Measurements from ENCODE around the gene RASD2.
"Not testable (repeated sequence)": the region's sequence is repeated elsewhere in the genome, so short reads cannot be mapped to it uniquely, and the experiment has no call there.

RASD2 gene, protein sequence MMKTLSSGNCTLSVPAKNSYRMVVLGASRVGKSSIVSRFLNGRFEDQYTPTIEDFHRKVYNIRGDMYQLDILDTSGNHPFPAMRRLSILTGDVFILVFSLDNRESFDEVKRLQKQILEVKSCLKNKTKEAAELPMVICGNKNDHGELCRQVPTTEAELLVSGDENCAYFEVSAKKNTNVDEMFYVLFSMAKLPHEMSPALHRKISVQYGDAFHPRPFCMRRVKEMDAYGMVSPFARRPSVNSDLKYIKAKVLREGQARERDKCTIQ

DNA sequence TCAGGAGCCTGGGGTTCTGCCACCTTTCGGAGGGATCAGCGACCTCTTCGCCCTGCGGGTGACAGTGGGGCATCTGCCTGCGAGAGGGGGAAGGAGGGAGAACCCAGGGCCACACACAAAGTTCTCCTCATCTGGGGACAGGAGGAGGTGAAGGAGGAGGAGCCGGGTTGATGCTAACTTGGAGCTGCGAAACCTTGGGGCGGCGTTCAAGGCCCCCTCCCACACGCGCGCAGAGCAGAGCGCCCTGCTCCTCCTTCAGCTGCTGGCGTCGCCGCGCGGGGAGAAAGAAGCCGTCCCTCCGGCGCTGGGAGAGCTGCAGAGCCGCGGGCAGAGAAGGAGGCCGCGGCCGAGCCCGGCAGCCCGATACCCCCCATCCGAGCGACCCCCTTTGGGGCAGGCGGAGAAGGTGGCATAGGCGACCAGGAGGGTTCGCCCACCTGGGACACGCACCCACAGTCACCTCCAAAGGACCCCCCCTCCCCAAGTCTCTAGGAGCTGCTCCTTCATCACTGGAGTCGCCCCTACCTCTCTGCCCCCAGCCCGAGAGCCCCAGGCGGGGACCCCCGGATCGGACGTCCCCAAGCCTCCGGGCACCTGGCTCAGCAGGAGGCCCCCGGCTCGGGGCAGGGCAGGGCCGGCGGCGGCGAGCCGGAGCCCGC lies at the start of gene RASD2:
RASD2 (plus strand) TSS at position 237 of the 659 bp plus-strand sequence. CDS start 5,979 bp downstream, outside the sequence.
- DNase-seq: no peak

DNA sequence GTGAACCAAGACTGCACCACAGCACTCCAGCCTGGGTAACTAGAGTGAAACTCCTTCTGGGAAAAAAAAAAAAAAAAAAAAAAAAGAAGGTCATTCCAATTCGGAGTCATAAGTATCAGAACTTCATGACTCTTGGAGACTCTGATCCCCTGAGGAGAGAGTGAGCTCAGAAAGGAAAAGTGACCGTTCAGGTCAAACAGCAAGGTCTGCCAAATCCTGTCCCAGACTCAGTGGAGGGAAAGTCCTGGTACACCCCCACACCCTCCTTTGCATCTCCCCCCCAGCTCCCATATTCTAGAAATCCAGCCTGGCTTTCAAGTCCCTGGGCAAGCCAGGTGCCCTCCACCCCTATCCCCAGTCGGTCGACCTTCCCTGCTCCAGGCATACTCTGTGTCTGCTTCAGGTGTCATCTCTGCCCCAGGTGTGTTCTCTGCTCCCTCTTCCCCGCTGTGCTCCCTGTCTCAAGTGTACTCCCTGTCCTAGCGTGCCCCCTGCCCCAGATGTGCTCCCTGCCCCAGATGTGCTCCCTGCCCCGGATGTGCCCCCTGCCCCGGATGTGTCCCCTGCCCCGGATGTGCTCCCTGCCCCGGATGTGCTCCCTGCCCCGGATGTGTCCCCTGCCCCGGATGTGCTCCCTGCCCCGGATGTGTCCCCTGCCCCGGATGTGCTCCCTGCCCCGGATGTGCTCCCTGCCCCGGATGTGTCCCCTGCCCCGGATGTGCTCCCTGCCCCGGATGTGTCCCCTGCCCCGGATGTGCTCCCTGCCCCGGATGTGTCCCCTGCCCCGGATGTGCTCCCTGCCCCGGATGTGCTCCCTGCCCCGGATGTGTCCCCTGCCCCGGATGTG lies 49.3 kb upstream of the RASD2 start:
- DNase-seq: not testable (repeated sequence)

DNA sequence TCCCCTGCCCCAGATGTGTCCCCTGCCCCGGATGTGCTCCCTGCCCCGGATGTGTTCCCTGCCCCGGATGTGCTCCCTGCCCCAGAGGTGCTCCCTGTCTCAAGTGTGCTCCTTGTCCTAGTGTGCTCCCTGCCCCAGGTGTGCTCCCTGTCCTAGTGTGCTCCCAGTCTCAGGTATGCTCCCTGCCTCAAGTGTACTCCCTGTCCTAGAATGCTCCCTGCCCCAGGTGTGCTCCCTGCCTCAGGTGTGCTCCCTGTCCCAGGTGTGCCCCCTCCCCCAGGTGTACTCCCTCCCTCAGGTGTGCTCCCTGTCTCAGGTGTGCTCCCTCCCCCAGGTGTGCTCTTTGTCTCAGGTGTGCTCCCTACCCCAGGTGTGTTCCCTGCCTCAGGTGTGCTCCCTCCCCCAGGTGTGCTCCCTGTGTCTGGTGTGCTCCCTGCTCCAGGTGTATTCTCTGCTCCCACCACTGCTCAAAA lies 48.7 kb upstream of the RASD2 start:
- DNase-seq: no peak

DNA sequence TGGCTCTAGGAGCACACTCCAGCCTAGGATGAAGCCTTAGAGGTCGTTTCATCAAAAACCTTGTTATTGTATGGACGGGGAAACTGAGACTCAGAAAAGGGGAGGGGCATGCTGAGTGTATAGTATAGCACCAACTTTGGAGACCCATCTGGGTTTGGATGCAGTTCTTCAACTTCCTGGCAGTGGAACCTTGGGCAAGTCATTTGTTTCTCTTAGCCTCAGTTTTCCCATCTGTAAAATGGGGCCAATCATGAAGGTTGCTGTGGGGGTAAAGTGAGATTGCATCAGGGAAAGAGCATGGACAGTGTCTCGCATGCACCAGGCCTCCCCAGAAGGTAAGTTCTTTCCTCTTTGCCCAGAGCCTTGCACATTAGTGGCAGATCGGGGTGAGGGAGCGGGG lies 47.6 kb upstream of the RASD2 start:
- no peak for DNase-seq

DNA sequence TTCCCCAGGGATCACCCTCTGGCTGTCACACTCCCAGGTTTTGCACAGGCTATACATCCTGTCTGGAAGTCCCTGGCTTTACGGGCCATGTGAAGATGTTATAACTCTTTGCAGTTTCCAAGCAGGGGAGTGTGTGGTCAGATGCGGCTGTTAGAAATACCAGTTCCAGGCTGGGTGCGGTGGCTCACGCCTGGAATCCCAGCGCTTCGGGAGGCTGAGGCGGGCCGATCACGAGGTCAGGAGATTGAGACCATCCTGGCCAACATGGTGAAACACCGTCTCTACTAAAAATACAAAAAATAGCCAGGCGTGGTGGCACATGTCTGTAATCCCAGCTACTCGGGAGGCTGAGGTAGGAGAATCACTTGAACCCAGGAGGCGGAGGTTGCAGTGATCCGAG lies 44.9 kb upstream of the RASD2 start:
- not testable (repeated sequence) for DNase-seq

DNA sequence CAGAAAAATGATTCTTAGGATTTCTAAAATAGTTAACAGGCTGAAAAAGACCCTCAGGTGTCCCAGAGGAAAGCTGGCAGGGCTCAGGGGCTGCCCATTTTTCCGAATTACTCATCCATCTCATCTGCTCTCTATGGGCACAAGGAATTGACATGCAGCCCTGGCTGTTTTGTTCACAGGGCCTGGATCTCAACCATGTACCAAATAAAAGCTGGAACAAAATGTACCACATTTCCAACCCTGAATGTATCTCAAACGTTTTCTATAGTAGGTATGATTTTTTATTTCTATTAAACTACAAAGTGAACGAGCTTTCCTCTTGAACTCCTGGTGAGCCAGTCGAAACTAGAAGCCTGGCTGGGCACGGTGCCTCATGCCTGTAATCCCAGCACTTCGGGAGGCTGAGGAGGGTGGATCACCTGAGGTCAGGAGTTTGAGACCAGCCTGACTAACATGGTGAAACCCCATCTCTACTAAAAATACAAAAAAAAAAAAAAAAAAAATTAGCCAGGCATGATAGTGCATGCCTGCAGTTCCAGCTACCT lies 43.8 kb upstream of the RASD2 start:
- no peak for DNase-seq

DNA sequence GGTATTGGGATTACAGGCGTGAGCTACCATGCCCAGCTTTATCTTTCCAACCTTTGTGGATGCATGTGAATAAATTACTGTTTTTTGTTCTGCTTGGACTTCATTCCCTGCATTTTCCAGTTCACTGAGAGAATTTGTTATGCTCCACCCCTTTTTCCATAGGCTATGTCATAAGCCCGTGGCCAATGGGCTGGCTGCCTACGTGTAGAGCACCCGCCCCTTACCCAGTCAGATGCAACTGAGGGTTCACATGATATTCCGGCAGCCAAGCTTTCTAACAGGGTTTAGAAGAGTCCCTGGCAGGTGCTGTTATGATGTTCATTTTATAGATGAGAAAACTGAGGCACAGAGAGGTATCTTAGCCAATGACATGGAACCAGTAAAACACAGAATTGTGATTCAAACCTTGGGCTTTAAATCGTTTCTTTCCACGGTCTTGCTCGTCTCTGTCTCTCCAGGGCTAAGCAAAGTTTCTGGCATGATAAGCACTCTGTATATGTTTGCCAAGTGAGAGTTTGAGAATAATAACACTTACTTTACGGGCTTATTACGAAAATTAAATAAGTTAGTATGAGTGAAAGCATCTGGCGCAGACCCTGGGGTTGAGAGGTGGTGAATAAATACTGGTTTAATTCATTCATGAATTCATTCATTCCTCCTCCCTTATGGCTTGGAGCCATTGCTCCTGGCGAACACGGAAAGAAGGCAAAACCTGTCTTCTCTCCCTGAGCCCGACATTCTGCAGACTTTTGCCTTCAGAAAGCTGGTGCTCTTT lies 42.4 kb upstream of the RASD2 start:
- DNase-seq: no peak

DNA sequence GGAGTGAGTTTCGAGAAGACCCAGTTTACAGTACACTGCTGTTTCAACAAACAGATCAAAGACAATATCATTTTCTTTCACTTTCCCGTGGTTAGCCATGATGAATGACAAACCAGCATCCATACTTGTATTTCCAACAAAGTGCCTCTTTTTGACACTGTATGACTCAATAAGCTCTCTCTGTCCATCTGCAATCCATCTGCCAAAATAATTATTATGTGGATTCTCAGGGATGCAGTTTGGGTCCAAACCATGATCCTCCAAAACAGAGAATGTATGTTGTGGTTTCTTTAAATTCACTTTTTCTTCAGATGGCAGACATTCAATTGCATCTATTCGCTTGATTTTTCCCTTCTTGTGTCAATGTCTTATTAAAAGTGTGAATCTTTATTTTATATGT lies 37.8 kb upstream of the RASD2 start:
- DNase-seq: no peak

DNA sequence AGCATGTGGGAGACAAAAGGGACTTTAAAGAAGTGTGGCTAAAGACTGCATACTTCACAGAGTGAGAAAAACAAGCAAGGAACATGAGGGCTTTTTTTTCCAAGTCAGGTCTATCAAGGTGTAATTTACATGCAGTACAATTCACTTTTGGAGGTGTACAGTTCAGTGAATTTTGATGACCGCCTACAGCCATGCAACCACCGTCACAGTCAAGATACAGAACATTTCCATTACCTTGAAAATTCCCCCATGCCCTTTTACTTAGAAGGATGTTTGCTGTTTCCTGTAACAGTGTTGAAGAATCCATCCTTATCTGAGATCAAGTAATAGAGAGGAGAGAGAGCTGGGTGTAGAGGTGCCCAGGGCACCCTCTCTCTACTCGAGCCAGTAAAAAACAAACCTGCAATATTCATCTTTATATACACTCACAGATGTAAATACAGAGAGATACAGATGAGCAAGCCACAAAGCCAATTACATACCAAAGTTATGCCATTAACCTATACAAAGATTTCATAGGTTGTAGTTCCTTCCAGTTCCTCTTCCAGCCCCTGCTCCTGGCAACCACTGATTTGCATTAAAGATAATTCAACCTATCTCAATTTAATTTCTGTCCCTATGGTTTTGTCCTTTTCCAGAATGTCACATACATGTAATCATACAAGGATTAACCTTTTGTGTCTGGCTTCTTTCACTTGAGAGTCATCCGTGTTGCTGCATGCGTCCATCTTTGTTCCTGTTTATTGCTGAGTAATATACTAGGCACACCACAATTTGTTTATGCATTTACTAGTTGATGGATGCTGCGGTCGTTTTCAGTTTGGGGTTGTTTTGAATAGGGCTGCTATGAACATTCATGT lies 35.0 kb upstream of the RASD2 start:
- no peak for DNase-seq

DNA sequence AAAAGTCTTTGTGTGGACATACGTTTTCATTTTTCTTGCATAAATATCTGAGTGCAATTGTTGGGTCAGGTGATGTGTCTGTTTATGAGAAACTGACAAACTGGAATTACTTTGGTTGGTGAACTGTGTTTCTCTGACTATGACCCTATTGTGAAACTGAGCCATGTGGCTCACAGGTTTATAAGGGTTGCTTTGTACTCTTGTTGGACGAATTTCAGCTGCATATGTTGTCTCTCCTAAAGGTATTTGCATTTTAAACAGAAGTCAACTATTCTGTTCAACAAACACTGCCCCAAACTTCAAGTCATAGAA lies 34.4 kb upstream of the RASD2 start:
- DNase-seq: peak; percentile 92

DNA sequence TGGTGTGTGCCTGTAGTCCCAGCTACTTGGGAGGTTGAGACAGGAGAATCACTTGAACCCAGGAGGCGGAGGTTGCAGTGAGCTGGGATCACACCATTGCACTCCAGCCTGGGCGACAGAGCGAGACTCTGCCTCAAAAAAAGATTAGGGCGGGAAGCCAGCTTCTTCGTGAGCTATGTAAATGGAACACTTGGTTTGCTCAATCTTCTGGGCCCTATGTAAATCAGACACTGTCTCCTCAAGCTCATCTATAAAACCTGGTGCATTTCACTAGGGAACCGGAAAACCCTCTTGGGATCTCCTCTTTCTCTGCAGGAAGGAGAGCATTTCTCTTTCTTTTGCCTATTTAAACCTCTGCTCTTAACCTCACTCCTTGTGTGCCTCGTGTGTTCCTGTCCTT lies 32.8 kb upstream of the RASD2 start:
- DNase-seq: not testable (repeated sequence)

DNA sequence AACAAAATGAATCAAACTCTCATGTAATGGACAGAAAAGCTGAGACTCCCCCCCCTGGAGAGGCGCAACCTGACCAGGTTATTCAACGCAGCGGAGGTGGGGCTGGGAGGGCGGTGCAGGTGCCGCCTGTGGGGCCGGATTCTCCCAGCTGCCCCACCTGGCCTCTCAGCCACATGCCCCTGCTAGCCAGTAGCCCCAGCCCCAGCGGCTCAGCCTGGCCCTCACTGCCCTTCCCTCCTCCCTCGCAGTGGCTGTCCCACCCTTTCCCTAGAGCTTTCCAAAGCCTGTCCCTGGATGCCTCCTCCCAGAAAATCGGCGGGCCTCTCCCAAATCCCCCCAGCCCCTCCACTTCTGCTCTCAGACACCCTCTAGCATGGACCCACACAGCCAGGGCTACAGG lies 31.2 kb upstream of the RASD2 start:
- DNase-seq: no peak

DNA sequence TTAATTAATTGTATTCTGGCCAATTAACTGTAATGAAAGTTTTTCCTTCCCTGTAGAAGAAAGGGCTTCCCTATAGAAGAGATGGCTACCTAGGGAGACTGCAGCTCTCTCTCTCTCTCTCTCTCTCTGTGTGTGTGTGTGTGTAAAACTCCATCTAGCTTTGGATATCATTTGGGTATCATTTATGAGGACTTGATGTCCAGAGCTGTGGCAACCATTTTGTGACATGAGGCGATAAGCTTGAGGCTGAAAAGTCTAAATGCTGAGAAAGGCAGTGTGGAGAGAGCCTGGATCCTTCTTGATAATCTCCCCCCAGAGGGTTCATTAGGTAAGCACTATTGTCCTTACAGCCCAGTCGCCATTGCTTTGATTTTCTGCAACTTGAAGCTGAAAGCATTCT lies 30.7 kb upstream of the RASD2 start:
- DNase-seq: no peak

DNA sequence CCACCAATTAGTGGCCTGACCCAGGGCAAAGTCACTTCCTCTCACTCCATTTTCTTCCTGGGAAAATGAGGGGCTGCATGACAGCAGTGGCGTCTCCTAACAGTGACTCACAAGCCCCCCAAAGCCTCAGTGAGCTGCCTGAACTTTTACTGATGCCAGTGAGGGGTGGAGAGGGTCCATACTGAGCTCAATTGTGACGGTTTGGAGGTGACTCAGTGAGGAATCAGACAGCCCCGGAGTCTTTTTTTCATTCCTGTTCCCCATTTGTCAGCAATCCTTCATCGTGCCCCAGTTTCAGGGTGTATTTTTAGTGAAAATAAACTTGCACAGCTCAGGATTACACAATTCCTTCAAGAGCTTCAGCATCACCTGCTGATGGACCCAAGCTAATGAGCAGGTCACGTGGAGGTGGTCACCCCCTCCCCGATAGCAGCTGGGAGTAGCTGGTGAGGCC lies 30.1 kb upstream of the RASD2 start:
- no peak for DNase-seq

DNA sequence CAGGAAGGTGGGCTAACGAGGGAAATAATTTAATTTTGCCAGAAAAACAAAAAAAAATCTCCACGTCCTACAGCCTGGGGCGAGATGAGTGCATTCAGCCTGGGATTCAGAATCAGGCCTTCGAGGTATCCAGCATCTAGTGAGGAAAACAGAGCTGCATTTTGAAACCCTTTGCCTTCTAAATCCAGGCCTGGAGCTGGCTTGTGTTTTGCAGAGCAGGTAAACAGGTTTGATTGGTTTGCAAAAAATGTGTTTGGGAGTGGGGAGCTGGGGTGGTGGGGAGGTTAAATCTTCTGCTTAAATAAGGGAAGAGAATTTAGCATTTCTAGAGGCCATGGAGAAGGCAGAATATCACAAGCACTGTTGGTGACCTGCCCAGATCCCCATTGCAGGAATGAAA lies 29.7 kb upstream of the RASD2 start:
- no peak for DNase-seq

DNA sequence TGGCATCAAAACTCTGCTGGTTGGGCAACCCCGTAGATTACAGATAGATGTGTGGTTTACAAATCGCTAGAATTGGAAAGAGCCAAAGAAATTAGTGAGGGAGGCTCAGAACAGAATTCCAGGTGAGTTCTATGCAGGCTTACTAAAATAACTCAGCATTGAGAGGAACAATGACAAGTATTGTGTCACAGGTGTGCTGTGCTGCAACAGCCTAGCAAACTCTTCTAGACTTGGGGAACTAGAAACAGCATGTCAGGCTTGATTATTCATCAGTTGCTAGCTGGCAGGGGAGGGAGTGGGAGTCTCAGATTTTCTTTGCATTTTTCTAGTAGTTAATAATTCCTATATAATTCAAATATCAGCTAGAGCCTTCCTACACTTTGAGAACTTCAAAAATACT lies 26.3 kb upstream of the RASD2 start:
- DNase-seq: no peak

DNA sequence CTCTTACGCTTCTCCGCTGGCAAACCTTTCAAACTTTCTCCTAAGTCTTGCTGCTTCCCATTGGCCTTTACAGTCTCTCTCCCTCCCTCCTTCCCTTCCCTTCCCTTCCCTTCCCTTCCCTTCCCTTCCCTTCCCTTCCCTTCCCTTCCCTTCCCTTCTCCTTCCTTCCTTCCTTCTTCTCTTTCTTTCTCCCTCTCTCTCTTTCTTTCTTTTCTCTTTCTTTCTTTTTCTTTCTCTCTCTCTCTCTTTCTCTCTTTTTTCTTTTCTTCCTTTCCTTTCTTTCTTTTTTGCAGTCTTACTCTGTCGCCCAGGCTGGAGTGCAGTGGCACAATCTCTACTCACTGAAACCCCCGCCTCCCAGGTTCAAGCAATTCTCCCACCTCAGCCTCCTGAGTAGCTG lies 24.7 kb upstream of the RASD2 start:
- not testable (repeated sequence) for DNase-seq

DNA sequence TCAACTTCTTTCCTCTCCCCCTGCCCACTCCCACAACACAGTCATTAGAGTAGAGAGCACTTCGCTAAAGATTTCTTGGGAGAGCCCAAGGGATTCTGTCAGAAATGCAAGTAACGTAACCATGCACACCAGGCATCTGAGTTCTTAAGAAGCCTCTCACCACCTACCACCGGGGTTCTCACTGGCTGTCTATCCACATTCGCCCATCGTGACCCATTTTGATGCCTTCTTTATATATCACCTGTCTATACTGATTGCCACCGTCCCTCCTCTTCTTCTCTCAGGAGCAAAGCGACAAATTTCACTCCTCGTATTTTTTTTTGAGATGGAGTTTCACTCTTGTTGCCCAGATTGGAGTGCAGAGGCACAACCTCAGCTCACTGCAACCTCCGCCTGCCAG lies 23.9 kb upstream of the RASD2 start:
- no peak for DNase-seq

DNA sequence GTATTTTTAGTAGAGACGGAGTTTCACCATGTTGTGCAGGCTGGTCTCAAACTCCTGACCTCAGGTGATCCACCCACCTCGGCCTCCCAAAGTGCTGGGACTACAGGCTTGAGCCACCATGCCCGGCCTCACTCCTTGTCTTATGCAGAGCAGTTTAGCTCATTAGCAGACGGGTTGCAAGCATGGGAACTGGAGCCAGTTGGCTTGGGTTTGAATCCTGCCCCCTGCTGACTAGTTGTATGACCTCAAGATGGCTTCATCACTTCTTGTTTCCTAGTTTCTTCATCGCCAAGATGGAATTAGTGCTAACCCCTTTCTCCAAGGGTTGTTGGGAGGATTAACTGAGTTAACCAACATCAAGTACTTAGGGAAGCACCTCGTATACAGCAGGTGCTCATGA lies 23.4 kb upstream of the RASD2 start:
- no peak for DNase-seq

DNA sequence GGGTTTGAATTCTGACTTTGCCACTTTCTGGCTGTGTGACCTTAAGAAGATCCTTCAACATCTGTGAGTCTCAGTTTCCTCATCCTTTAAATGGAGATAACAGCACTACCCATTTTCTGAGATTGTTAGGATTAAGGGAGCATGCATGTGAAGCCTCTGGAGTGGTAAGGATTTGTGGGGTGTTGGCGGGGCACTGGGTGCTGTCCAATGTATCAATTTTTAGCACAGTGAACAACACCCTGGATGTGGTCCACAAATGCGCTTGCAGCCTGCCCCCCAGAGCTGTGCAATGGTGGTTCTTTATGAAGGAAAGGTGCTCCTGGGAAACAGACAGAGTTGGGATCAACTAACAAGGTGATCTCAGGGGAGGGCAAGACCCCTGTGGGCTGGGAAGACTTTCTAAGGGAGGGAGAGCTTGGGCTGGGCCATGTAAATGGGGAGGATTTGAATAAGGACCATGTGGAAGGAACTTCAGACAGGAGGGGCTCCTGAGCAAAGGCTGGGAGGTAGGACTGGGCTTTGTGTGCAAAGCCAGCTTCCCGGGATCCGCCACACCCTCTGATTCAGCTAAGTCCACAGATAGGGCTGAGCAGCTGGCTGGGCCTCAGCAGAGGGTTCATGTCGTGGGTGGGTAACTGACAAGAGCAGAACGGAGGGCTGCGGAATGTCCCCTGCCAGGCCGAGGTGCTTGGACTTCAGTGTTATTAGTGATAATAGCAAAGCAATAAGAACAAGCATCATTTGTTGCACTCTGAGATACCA lies 22.7 kb upstream of the RASD2 start:
- DNase-seq: no peak

DNA sequence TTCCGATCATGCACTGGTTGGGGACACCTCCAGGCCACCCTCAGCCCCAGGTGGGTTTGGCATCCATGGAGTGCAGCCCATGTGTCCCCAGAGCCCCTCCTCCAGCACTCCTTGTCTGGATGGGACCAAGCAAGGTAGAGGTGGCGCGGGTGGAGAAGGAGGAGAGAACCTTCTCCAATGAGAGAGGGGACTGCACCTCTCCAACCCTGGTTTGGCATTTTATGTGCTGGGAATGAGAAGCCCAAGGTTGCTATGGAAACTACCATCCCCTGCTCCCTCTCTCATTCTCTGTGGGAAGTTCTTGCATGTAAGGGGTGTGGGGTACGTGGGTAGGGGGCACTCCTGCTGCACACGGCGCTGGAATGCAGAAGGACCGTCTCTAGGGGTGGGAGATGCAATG lies 21.8 kb upstream of the RASD2 start:
- DNase-seq: no peak

Measured in NCI-H1048 (cell line).